Measurements from ENCODE around the gene SLC19A1.

The SLC19A1 gene

DNA sequence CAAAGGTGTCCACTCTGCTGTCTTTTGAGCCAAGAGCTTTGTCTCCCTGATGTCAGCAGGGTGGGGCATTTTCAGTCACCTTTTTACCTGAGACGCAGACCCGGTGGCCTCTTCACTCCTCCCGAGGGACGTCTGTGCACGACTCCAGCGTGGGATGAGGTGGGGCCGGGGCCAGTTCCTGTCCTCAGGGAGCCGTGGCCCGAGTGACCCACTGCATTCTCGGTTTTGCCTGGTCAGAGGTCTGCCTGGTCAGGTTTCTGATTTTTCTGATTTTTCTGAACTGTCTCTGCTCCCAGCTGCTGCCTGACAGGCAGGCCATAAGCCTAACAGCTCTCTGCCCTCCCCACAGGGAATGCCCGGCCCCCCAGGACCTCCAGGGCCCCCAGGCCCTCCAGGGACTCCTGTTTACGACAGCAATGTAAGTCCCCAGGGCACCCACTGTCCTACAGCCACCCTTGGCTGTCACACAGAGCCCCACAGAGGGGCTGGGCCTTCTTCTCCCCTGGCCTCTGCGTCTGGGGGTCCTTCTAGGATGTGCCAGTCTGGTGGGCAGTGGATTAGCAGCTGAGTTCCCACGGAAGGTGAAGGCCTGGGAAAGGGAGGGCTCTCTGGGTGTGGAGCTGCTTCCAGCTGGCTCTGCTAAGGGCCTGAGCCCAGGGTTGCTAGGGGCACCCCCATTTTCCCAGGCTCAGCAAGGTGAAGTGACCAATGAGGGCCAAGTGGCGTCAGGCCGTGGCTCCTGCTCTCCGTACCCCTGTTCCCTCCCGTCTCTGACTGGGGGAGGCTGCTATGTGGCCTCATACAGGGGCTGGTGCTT is 45.9 kb downstream of the SLC19A1 start:
- H3K4me3 ChIP-seq (ENCODE audit: low read depth, low read length), result no peak overlapping the region
- no peak for TF ChIP-seq CTCF (IDR thresholded peaks at IDR 0.05; ENCODE audit: low read depth, low read length)

- no peak overlapping the region for H3K4me3 ChIP-seq (ENCODE audit: low read depth, low read length)
- no peak for TF ChIP-seq CTCF (IDR thresholded peaks at IDR 0.05; ENCODE audit: low read depth, low read length)
Measured at GRCh38 chr21:45494851-45495680, 47.2 kb downstream of the SLC19A1 start.

DNA sequence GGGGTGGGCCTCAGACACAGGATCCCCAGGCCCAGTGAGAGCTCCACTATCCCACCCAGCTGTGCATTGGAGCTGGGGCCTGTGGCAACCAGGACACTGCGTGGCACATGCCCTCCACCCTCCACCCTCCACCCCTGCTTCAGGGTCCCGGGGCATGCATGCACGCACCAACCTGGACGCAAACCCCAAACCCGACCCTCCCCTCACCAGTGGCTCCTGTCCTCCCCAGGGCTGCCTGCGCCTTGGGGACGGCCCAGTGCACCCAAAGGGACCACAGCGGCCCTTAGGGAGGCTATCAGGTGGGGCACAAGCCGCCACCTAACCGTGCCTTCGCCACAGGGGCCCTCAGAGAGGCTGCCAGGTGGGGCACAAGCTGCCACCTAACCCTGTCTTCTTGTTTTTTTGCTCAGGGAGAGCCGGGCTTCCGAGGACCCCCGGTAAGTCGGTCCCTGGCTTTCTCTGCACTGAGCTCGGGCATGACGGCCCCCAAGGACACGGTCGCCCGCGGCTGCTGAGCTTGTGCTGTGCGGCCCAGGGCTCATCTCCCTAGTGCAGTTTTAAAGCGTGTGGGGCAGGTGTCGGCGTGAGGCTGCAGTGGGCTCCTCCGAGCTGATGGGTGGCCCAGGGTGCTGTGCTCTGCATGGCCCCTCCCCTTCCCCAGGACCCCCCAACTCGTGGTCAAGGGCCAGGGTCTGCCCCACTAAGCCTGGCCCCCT is 47.9 kb downstream of the SLC19A1 start:
- no peak overlapping the region for H3K4me3 ChIP-seq (ENCODE audit: low read depth, low read length)
- no peak for TF ChIP-seq CTCF (IDR thresholded peaks at IDR 0.05; ENCODE audit: low read depth, low read length)

DNA sequence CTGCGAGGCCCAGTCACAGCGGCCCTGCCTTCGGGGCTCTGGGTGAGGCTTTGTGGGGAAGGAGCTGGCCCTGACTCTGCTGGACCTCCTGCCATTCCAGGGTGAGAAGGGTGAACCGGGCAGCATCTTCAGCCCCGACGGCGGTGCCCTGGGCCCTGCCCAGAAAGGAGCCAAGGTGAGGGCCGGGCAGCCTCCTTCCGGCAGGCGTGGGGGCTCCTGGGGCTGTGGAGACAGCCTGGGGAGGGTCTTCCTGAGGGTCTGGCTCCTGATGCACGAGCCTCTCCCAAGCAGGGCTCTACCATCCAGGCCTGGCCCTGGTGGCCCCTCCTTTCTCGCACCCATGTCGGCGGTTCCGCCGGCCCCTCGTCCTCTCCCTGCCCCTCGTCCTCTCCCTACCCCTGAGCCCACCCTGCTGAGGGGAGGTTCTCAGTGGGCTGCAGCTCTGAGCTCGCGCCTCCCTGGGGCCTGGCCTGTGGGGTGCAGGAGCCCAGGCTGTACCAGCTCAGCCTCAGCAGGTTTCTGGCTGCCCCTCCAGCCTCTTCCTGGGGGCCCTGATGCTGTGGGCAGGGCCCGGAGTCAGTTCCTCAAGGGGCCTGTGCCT is 48.7 kb downstream of the SLC19A1 start:
- TF ChIP-seq CTCF (IDR thresholded peaks at IDR 0.05; ENCODE audit: low read depth, low read length), result no peak
- no peak overlapping the region for H3K4me3 ChIP-seq (ENCODE audit: low read depth, low read length)

- no peak for TF ChIP-seq CTCF (IDR thresholded peaks at IDR 0.05; ENCODE audit: low read depth, low read length)
- H3K4me3 ChIP-seq (ENCODE audit: low read depth, low read length), result no peak overlapping the region
Measured at GRCh38 chr21:45492765-45493164, 49.5 kb downstream of the SLC19A1 start.

- no peak for TF ChIP-seq CTCF (IDR thresholded peaks at IDR 0.05; ENCODE audit: low read depth, low read length)
- no peak overlapping the region for H3K4me3 ChIP-seq (ENCODE audit: low read depth, low read length)
Measured at GRCh38 chr21:45491623-45492022, 50.6 kb downstream of the SLC19A1 start.

All from WI38 (cell line).